GM18867 (cell line): ENCODE data around the gene SLC25A6.
"Not testable (repeated sequence)": the region's sequence is repeated elsewhere in the genome, so short reads cannot be mapped to it uniquely, and the experiment has no call there.

ENCODE experiments used
- ATAC-seq: cut with Tn5 transposase; IDR thresholded peaks from one replicate; pipeline ENCODE4 v1.9.1; 2021; ENCODE audit warnings: mild to moderate bottlenecking, moderate library complexity; ENCODE audit not compliant: unreplicated experiment

SLC25A6 gene

GRCh38 chrX:1390621-1391369 lies 1.1 kb downstream of the SLC25A6 start:
- no peak for ATAC-seq

GRCh38 chrX:1389993-1390285 lies 2.0 kb downstream of the SLC25A6 start:
- ATAC-seq, result no peak

- ATAC-seq, result no peak
Measured at GRCh38 chrX:1389181-1389992, 2.5 kb downstream of the SLC25A6 start.

- no peak for ATAC-seq
Measured at GRCh38 chrX:1388651-1389050, 3.3 kb downstream of the SLC25A6 start.

GRCh38 chrX:1387141-1387776 lies 4.7 kb downstream of the SLC25A6 start:
- no peak for ATAC-seq

- ATAC-seq, result no peak
Measured at GRCh38 chrX:1386338-1387127, 5.4 kb downstream of the SLC25A6 start.

- no peak for ATAC-seq
Measured at GRCh38 chrX:1385253-1386223, 6.4 kb downstream of the SLC25A6 start.

- ATAC-seq, result no peak
Measured at GRCh38 chrX:1384658-1385252, 7.2 kb downstream of the SLC25A6 start.

GRCh38 chrX:1380672-1381233 lies 11.2 kb downstream of the SLC25A6 start:
- ATAC-seq, result no peak

- no peak for ATAC-seq
Measured at GRCh38 chrX:1378306-1378759, 13.6 kb downstream of the SLC25A6 start.

GRCh38 chrX:1368385-1368698 lies 23.6 kb downstream of the SLC25A6 start:
- no peak for ATAC-seq

GRCh38 chrX:1366363-1366762 lies 25.6 kb downstream of the SLC25A6 start:
- not testable (repeated sequence) for ATAC-seq

GRCh38 chrX:1361910-1362309 lies 30.0 kb downstream of the SLC25A6 start:
- no peak for ATAC-seq

- no peak for ATAC-seq
Measured at GRCh38 chrX:1361275-1361674, 30.6 kb downstream of the SLC25A6 start.

- ATAC-seq, result no peak
Measured at GRCh38 chrX:1360171-1360570, 31.7 kb downstream of the SLC25A6 start.

GRCh38 chrX:1359477-1359873 lies 32.4 kb downstream of the SLC25A6 start:
- ATAC-seq, result no peak

- no peak for ATAC-seq
Measured at GRCh38 chrX:1358793-1359476, 33.0 kb downstream of the SLC25A6 start.

- ATAC-seq, result no peak
Measured at GRCh38 chrX:1357993-1358392, 33.9 kb downstream of the SLC25A6 start.
